Hematopoietic multipotent progenitor cell treated with erythropoietin and hydrocortisone succinate and interleukin-3 and kit ligand, for 4 days (in vitro differentiated cells): ENCODE measurements around the gene CSF3.

ENCODE experiments used
- DNase-seq: peaks from one replicate; pipeline ENCODE4 v3.0.0-alpha.2; 2015

Gene CSF3

GRCh38 chr17:40063187-40063771 is 48.0 kb downstream of the CSF3 start:
- DNase-seq = peak; percentile 87

GRCh38 chr17:40063901-40064531 is 48.8 kb downstream of the CSF3 start:
- DNase-seq = peak; percentile 37

GRCh38 chr17:40064971-40065768 is 49.9 kb downstream of the CSF3 start:
- peak; percentile 43 for DNase-seq

- no peak for DNase-seq
Observed at GRCh38 chr17:40065769-40066510, 50.7 kb downstream of the CSF3 start.
